NB4 (cell line): ENCODE measurements around the gene ARMC5.

Experiments used
- POLR2A ChIP-seq: IDR thresholded peaks from 2 replicates; pipeline ENCODE4 v1.6.1; 2011; ENCODE audit warnings: mild to moderate bottlenecking; ENCODE audit not compliant: insufficient read length; ENCODE audit errors: extremely low read depth
- TF ChIP-seq, protein P1 (sequence below): IDR thresholded peaks from one replicate; pipeline ENCODE4 v1.5.1; 2012; ENCODE audit warnings: low read depth, low read length

DNA sequence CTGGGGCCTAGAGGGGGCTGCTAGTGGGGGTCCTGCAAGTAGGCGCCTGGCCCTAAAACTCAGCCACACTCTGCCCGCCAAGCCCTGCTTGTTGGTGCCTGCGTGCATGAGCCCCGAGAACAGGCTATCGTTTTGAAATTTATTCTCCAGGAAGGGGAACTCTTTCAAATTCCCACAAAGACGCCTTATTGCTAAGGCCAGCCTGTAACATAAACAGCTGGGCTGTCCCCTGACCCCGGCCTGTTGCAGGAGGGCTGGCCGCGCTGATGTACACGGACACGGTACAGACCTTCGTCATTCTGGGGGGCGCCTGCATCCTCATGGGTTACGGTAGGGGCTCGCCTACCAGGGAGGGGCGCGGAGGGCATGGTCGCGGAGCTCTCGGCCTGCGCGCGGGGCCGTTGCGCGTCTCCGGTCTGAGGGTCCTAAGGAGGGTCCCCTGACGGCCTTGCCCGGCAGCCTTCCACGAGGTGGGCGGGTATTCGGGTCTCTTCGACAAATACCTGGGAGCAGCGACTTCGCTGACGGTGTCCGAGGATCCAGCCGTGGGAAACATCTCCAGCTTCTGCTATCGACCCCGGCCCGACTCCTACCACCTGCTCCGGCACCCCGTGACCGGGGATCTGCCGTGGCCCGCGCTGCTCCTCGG, 27.9 kb downstream of the ARMC5 start:
- TF ChIP-seq, protein P1, sequence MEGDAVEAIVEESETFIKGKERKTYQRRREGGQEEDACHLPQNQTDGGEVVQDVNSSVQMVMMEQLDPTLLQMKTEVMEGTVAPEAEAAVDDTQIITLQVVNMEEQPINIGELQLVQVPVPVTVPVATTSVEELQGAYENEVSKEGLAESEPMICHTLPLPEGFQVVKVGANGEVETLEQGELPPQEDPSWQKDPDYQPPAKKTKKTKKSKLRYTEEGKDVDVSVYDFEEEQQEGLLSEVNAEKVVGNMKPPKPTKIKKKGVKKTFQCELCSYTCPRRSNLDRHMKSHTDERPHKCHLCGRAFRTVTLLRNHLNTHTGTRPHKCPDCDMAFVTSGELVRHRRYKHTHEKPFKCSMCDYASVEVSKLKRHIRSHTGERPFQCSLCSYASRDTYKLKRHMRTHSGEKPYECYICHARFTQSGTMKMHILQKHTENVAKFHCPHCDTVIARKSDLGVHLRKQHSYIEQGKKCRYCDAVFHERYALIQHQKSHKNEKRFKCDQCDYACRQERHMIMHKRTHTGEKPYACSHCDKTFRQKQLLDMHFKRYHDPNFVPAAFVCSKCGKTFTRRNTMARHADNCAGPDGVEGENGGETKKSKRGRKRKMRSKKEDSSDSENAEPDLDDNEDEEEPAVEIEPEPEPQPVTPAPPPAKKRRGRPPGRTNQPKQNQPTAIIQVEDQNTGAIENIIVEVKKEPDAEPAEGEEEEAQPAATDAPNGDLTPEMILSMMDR = no peak
- no peak for TF ChIP-seq POLR2A
